Liver (tissue), 9 donors: Measurements from ENCODE around the gene RASSF10. TPM values are rescaled to one million over a fixed set of nuclear protein-coding genes. Genes with fewer than 3 reads are reported as not detected.

Experiments
- DNase-seq: peaks from one replicate; pipeline ENCODE4 v3.0.0-alpha.2; 2017; ENCODE audit warnings: low spot score
- H3K27ac ChIP-seq, 2 donors: one replicate each; pipeline ENCODE4 v1.7.0; 2013; ENCODE audit warnings: inconsistent platforms in 2 of 2, low read length in 2 of 2, control low read depth in 1 of 2, low read depth in 1 of 2, mild to moderate bottlenecking in 1 of 2
- H3K27me3 ChIP-seq, 4 donors: one replicate each; pipeline versions ENCODE4 v1.6.1 to v1.7.0; 2013; ENCODE audit warnings: low read length in 3 of 4, inconsistent platforms in 1 of 4, mild to moderate bottlenecking in 1 of 4, moderate library complexity in 1 of 4; ENCODE audit not compliant: control insufficient read depth in 4 of 4, insufficient read depth in 4 of 4
- H3K36me3 ChIP-seq, 4 donors: one replicate each; pipeline versions ENCODE4 v1.6.1 to v1.7.0; 2013; ENCODE audit warnings: low read length in 3 of 4, mild to moderate bottlenecking in 3 of 4, low read depth in 1 of 4, moderate library complexity in 1 of 4; ENCODE audit not compliant: control insufficient read depth in 4 of 4, insufficient read depth in 3 of 4
- H3K4me1 ChIP-seq, 4 donors: one replicate each; pipeline versions ENCODE4 v1.6.1 to v1.7.0; 2013; ENCODE audit warnings: low read length in 3 of 4, mild to moderate bottlenecking in 3 of 4, moderate library complexity in 1 of 4; ENCODE audit not compliant: control insufficient read depth in 4 of 4, insufficient read depth in 4 of 4
- H3K4me3 ChIP-seq, 3 donors: one replicate each; pipeline versions ENCODE4 v1.6.1 to v1.7.0; 2013; ENCODE audit warnings: low read length in 3 of 3, control low read depth in 1 of 3, low read depth in 1 of 3, mild to moderate bottlenecking in 1 of 3
- H3K9ac ChIP-seq, 2 donors: one replicate each; pipeline ENCODE4 v1.7.0; 2013; ENCODE audit warnings: low read length in 2 of 2, mild to moderate bottlenecking in 2 of 2, moderate library complexity in 2 of 2, control low read depth in 1 of 2, low read depth in 1 of 2
- H3K9me3 ChIP-seq, 4 donors: one replicate each; pipeline versions ENCODE4 v1.6.1 to v1.7.0; 2013; ENCODE audit warnings: low read length in 3 of 4; ENCODE audit not compliant: control insufficient read depth in 4 of 4
- EGR1 ChIP-seq, 2 donors: IDR thresholded peaks; 2 replicates each; pipeline ENCODE4 v1.6.1; 2016 to 2018; ENCODE audit warnings: antibody characterized with exemption in 2 of 2, low read depth in 2 of 2
- FOXA1 ChIP-seq: IDR thresholded peaks from 2 replicates; pipeline ENCODE4 v1.6.1; 2016; ENCODE audit warnings: antibody characterized with exemption
- FOXA2 ChIP-seq: IDR thresholded peaks from 2 replicates; pipeline ENCODE4 v1.6.1; 2016; ENCODE audit warnings: antibody characterized with exemption
- GABPA ChIP-seq, 2 donors: IDR thresholded peaks in 1 of 2; conservative IDR thresholded peaks in 1 of 2; 2 replicates each; pipeline ENCODE4 v1.6.1; 2016; ENCODE audit warnings: antibody characterized with exemption in 2 of 2, mild to moderate bottlenecking in 1 of 2, moderate library complexity in 1 of 2
- HNF4A ChIP-seq, 2 donors: conservative IDR thresholded peaks; 2 replicates each; pipeline ENCODE4 v1.6.1; 2016; ENCODE audit warnings: antibody characterized with exemption in 2 of 2, mild to moderate bottlenecking in 2 of 2
- HNF4G ChIP-seq: IDR thresholded peaks from 2 replicates; pipeline ENCODE4 v1.6.1; 2016; ENCODE audit warnings: antibody characterized with exemption
- JUND ChIP-seq, 2 donors: IDR thresholded peaks; 2 replicates each; pipeline ENCODE4 v1.6.1; 2016; ENCODE audit warnings: antibody characterized with exemption in 2 of 2
- NR2F2 ChIP-seq: IDR thresholded peaks from 2 replicates; pipeline ENCODE4 v1.6.1; 2016; ENCODE audit warnings: antibody characterized with exemption
- RAD21 ChIP-seq, 2 donors: IDR thresholded peaks; 2 replicates each; pipeline ENCODE4 v1.6.1; 2016; ENCODE audit warnings: antibody characterized with exemption in 2 of 2, mild to moderate bottlenecking in 2 of 2
- RXRA ChIP-seq, 2 donors: IDR thresholded peaks; 2 replicates each; pipeline ENCODE4 v1.6.1; 2017 to 2018; ENCODE audit warnings: antibody characterized with exemption in 2 of 2, mild to moderate bottlenecking in 1 of 2
- TAF1 ChIP-seq: conservative IDR thresholded peaks from 2 replicates; pipeline ENCODE4 v1.6.1; 2016; ENCODE audit warnings: antibody characterized with exemption, mild to moderate bottlenecking
- YY1 ChIP-seq: IDR thresholded peaks from 2 replicates; pipeline ENCODE4 v1.6.1; 2016; ENCODE audit warnings: antibody characterized with exemption, mild to moderate bottlenecking
- WGBS: extraction: QIAGEN DNeasy Blood & Tissue Kit; methylation state at CpG from one replicate; pipeline ENCODE4 v1.1.7; 2013; 5-methylcytosine and 5-hydroxymethylcytosine counted together
- polyA plus RNA-seq, 2 donors: library from polyadenylated mRNA; stranded (reverse) in 1 of 2; unstranded in 1 of 2; fragments of 200-250 nt in 1 of 2; fragments of >200 nt in 1 of 2; fragmentation: Nextera tagmentation in 1 of 2; extraction: Ambion mirVana in 1 of 2; gene quantifications; one replicate each; pipeline versions ENCODE4 v1.2.1 to v1.2.3, GENCODE V29; 2013 to 2015
- total RNA-seq, 2 donors: library from RNA; depleted of rRNA; stranded (reverse); fragments of >200 nt; gene quantifications; one replicate each; pipeline ENCODE4 v1.2.3, GENCODE V29; 2014
- TF ChIP-seq, protein P1 (sequence below): IDR thresholded peaks from 2 replicates; pipeline ENCODE4 v1.6.1; 2016; ENCODE audit warnings: antibody characterized with exemption, mild to moderate bottlenecking
- TF ChIP-seq, protein P2 (sequence below): IDR thresholded peaks from 2 replicates; pipeline ENCODE4 v1.6.1; 2016; ENCODE audit warnings: antibody characterized with exemption
- TF ChIP-seq, protein P3 (sequence below): IDR thresholded peaks from 2 replicates; pipeline ENCODE4 v1.6.1; 2016; ENCODE audit warnings: antibody characterized with exemption
- TF ChIP-seq, protein P4 (sequence below): IDR thresholded peaks from 2 replicates; pipeline ENCODE4 v1.6.1; 2016; ENCODE audit warnings: antibody characterized with exemption
- TF ChIP-seq, protein P5 (sequence below): fragments of 150-350 bp; IDR thresholded peaks from 2 replicates; pipeline ENCODE4 v1.5.1; 2017; ENCODE audit warnings: improper control_type of control experiment, low read depth, low read length; ENCODE audit not compliant: missing input control
- donor health status: healthy.
- donor health status: healthy.
- donor health status: healthy.
- donor health status: healthy.
- donor health status: healthy.

RASSF10 gene
- total and polyA plus RNA-seq, 4 donors: 0.03 to 1.9 (median 0.08) TPM; not detected in 1

DNA sequence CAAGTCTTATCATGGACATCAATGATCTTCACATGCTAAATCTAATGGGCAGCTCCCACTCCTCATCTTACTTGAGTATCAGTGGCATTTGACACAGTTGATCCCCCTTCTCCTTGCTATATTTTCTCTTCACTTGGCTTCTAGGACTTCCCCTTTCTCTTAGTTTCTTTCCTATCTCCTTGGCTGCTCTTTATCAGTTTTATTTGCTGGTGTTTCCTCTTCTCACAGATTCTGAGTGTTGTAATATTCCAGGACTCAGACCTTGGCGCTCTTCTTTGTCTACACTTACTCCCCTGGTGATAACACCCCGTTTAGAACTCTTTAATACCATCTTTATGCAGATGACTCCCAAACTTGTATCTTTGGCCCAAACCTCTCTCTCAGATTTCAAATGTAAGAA is 33.9 kb upstream of the RASSF10 start:
- H3K4me1 ChIP-seq: no peaks in the 10 kb centered on the region
- H3K36me3 ChIP-seq: no peaks in the 10 kb centered on the region
- H3K9me3 ChIP-seq: no peaks in the 10 kb centered on the region
- H3K9ac ChIP-seq: no peak overlapping the region
- no peak for DNase-seq
- no peak for TF ChIP-seq NR2F2
- TF ChIP-seq, protein P1, sequence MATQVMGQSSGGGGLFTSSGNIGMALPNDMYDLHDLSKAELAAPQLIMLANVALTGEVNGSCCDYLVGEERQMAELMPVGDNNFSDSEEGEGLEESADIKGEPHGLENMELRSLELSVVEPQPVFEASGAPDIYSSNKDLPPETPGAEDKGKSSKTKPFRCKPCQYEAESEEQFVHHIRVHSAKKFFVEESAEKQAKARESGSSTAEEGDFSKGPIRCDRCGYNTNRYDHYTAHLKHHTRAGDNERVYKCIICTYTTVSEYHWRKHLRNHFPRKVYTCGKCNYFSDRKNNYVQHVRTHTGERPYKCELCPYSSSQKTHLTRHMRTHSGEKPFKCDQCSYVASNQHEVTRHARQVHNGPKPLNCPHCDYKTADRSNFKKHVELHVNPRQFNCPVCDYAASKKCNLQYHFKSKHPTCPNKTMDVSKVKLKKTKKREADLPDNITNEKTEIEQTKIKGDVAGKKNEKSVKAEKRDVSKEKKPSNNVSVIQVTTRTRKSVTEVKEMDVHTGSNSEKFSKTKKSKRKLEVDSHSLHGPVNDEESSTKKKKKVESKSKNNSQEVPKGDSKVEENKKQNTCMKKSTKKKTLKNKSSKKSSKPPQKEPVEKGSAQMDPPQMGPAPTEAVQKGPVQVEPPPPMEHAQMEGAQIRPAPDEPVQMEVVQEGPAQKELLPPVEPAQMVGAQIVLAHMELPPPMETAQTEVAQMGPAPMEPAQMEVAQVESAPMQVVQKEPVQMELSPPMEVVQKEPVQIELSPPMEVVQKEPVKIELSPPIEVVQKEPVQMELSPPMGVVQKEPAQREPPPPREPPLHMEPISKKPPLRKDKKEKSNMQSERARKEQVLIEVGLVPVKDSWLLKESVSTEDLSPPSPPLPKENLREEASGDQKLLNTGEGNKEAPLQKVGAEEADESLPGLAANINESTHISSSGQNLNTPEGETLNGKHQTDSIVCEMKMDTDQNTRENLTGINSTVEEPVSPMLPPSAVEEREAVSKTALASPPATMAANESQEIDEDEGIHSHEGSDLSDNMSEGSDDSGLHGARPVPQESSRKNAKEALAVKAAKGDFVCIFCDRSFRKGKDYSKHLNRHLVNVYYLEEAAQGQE: no peak
- TF ChIP-seq RXRA (IDR thresholded peaks at IDR 0.05): no peak
- TF ChIP-seq FOXA2: no peak
- TF ChIP-seq, protein P2, sequence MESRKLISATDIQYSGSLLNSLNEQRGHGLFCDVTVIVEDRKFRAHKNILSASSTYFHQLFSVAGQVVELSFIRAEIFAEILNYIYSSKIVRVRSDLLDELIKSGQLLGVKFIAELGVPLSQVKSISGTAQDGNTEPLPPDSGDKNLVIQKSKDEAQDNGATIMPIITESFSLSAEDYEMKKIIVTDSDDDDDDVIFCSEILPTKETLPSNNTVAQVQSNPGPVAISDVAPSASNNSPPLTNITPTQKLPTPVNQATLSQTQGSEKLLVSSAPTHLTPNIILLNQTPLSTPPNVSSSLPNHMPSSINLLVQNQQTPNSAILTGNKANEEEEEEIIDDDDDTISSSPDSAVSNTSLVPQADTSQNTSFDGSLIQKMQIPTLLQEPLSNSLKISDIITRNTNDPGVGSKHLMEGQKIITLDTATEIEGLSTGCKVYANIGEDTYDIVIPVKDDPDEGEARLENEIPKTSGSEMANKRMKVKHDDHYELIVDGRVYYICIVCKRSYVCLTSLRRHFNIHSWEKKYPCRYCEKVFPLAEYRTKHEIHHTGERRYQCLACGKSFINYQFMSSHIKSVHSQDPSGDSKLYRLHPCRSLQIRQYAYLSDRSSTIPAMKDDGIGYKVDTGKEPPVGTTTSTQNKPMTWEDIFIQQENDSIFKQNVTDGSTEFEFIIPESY: no peak
- TF ChIP-seq, protein P3, sequence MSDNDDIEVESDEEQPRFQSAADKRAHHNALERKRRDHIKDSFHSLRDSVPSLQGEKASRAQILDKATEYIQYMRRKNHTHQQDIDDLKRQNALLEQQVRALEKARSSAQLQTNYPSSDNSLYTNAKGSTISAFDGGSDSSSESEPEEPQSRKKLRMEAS: no peak
- no peak for TF ChIP-seq EGR1 (IDR thresholded peaks at IDR 0.05; ENCODE audit: low read depth in 2 of 2)
- no peak for TF ChIP-seq HNF4A (conservative IDR thresholded peaks at IDR 0.05)
- no peak for TF ChIP-seq TAF1
- TF ChIP-seq, protein P4, sequence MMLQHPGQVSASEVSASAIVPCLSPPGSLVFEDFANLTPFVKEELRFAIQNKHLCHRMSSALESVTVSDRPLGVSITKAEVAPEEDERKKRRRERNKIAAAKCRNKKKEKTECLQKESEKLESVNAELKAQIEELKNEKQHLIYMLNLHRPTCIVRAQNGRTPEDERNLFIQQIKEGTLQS: no peak
- no peak for TF ChIP-seq YY1
- TF ChIP-seq GABPA (IDR thresholded peaks at IDR 0.05 in 1 of 2, conservative IDR thresholded peaks at IDR 0.05 in 1 of 2): no peak
- no peak for TF ChIP-seq HNF4G
- TF ChIP-seq FOXA1: no peak
- TF ChIP-seq JUND (IDR thresholded peaks at IDR 0.05): no peak
- no peak for TF ChIP-seq RAD21 (IDR thresholded peaks at IDR 0.05)
- WGBS: 59% methylated on average over 2 of the region's 2 CpGs
- H3K27me3 ChIP-seq: peaks cover 0 to under 1% (median 0%) of the 10 kb centered on the region in 4 donors
- H3K4me3 ChIP-seq: no peak overlapping the region
- H3K27ac ChIP-seq: no peak overlapping the region

DNA sequence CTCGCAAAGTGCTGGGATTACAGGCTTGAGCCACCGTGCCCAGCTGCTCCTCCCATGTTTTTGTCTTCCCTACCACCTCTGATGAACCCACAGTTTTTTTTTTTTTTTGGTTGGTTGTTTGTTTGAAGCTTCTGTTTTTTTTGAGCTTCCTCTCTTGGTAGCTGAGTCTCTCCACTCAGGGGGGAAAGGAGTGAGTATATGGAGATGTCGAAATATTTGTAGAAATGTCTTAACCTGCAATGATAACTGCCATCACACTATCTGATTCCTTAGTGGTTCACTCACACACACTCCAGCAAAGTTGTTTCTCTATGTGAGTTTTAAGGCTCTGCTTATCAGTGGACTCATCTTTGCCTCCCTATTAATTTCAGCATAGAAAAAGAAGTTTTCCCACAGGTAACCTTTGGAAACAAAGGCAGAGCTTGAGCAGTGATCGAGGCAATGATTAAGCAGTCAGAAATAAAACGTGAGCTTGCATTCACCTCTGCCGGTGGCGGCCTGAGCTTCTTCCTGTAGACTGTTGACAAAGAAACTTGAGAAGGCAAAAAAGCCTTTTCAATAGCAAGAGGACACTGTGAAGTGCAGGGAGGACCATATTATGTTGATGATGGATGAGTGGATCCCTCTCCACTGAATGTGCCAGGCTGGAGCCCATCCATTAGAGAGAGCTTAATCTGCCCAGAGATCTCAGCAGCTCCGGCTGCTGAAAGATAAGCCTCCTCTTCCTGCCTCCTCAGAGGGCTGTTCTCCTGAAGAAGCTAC is 29.0 kb upstream of the RASSF10 start:
- no peak for DNase-seq
- no peak overlapping the region for H3K9ac ChIP-seq
- 56% methylated on average over 8 of the region's 8 CpGs for WGBS
- TF ChIP-seq, protein P3: no peak
- no peak for TF ChIP-seq FOXA1
- TF ChIP-seq HNF4A (conservative IDR thresholded peaks at IDR 0.05): no peak
- no peak for TF ChIP-seq YY1
- no peak for TF ChIP-seq FOXA2
- TF ChIP-seq, protein P5, sequence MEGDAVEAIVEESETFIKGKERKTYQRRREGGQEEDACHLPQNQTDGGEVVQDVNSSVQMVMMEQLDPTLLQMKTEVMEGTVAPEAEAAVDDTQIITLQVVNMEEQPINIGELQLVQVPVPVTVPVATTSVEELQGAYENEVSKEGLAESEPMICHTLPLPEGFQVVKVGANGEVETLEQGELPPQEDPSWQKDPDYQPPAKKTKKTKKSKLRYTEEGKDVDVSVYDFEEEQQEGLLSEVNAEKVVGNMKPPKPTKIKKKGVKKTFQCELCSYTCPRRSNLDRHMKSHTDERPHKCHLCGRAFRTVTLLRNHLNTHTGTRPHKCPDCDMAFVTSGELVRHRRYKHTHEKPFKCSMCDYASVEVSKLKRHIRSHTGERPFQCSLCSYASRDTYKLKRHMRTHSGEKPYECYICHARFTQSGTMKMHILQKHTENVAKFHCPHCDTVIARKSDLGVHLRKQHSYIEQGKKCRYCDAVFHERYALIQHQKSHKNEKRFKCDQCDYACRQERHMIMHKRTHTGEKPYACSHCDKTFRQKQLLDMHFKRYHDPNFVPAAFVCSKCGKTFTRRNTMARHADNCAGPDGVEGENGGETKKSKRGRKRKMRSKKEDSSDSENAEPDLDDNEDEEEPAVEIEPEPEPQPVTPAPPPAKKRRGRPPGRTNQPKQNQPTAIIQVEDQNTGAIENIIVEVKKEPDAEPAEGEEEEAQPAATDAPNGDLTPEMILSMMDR: no peak
- no peak for TF ChIP-seq TAF1
- TF ChIP-seq, protein P4: no peak
- H3K27ac ChIP-seq: no peak overlapping the region
- no peaks in the 10 kb centered on the region for H3K4me1 ChIP-seq
- no peak overlapping the region for H3K4me3 ChIP-seq
- peaks cover 0 to 5% (median 2%) of the 10 kb centered on the region in 4 donors for H3K27me3 ChIP-seq
- H3K9me3 ChIP-seq: no peaks in the 10 kb centered on the region
- no peaks in the 10 kb centered on the region for H3K36me3 ChIP-seq
